Neural cell (in vitro differentiated cells): ENCODE measurements around the gene GUCD1. TPM values are rescaled to one million over a fixed set of nuclear protein-coding genes. Genes with fewer than 3 reads are reported as not detected.

Experiments
- H2AFZ ChIP-seq: fragments of 200-600, 300-800 bp; sonication (generic), shearing (Covaris generic); 2 replicates; pipeline ENCODE4 v1.6.0; 2014; ENCODE audit warnings: low read depth, mild to moderate bottlenecking, antibody characterized with exemption, low read length, moderate library complexity
- H3F3A ChIP-seq: fragments of 200-600 bp; shearing (Covaris generic); 2 replicates; pipeline ENCODE4 v1.6.1; 2016; ENCODE audit warnings: mild to moderate bottlenecking, moderate library complexity, mixed read lengths, antibody characterized with exemption, low read length; ENCODE audit not compliant: insufficient read depth, poor library complexity, severe bottlenecking
- H3K27ac ChIP-seq: fragments of 200-600, 300-800 bp; sonication (generic), shearing (Covaris generic); 2 replicates; pipeline ENCODE4 v1.5.1; 2014; ENCODE audit warnings: mild to moderate bottlenecking, low read length, moderate library complexity
- H3K27me3 ChIP-seq: fragments of 300-800, 200-600 bp; sonication (generic), shearing (Covaris generic); 2 replicates; pipeline ENCODE4 v1.6.0; 2014; ENCODE audit warnings: mild to moderate bottlenecking, low read depth, low read length, moderate library complexity; ENCODE audit not compliant: insufficient read depth
- H3K36me3 ChIP-seq: fragments of 300-800, 200-600 bp; sonication (generic), shearing (Covaris generic); 2 replicates; pipeline ENCODE4 v1.5.1; 2014; ENCODE audit warnings: mild to moderate bottlenecking, antibody characterized with exemption, low read length, moderate library complexity; ENCODE audit not compliant: insufficient read depth
- H3K4me2 ChIP-seq: fragments of 300-800, 200-600 bp; sonication (generic), shearing (Covaris generic); 2 replicates; pipeline ENCODE4 v1.6.0; 2014; ENCODE audit warnings: mild to moderate bottlenecking, low read length
- H3K4me3 ChIP-seq: fragments of 300-800, 200-600 bp; sonication (generic), shearing (Covaris generic); 2 replicates; pipeline ENCODE4 v1.5.1; 2014; ENCODE audit warnings: mild to moderate bottlenecking, low read length, moderate library complexity
- H3K79me2 ChIP-seq: fragments of 200-600 bp; shearing (Covaris generic); replicated peaks from 2 replicates; pipeline ENCODE4 v1.6.0; 2014; ENCODE audit warnings: mild to moderate bottlenecking, low read length, moderate library complexity; ENCODE audit not compliant: insufficient read depth
- H3K9ac ChIP-seq: fragments of 300-800, 200-600 bp; sonication (generic), shearing (Covaris generic); 2 replicates; pipeline ENCODE4 v1.6.1; 2016; ENCODE audit warnings: mild to moderate bottlenecking, low read length, mixed read lengths
- H3K9me2 ChIP-seq: fragments of 200-600 bp; shearing (Covaris generic); 2 replicates; pipeline ENCODE4 v1.6.1; 2016; ENCODE audit warnings: mild to moderate bottlenecking, low read length, mixed read lengths; ENCODE audit not compliant: insufficient read depth
- H3K9me3 ChIP-seq: fragments of 200-600, 300-800 bp; sonication (generic), shearing (Covaris generic); 2 replicates; pipeline ENCODE4 v1.6.1; 2016; ENCODE audit warnings: mild to moderate bottlenecking, mixed run types, low read length, moderate library complexity, mixed read lengths
- H4K20me1 ChIP-seq: fragments of 200-600 bp; shearing (Covaris generic); 2 replicates; pipeline ENCODE4 v1.6.1; 2016; ENCODE audit warnings: mild to moderate bottlenecking, mixed run types; ENCODE audit not compliant: insufficient read depth
- EP300 ChIP-seq: fragments of 450-650 bp; conservative IDR thresholded peaks from 2 replicates; pipeline ENCODE4 v1.6.1; 2014; ENCODE audit warnings: antibody characterized with exemption, mild to moderate bottlenecking, moderate library complexity; ENCODE audit not compliant: poor library complexity, severe bottlenecking
- EZH2 ChIP-seq: fragments of 200-600, 300-800 bp; shearing (Covaris generic), sonication (generic); IDR thresholded peaks from 2 replicates; pipeline ENCODE4 v1.6.1; 2014; ENCODE audit warnings: antibody characterized with exemption, low read length, borderline replicate concordance, mild to moderate bottlenecking; ENCODE audit not compliant: insufficient read depth, poor library complexity, severe bottlenecking
- MXI1 ChIP-seq: fragments of 450-650 bp; conservative IDR thresholded peaks from 2 replicates; pipeline ENCODE4 v1.6.1; 2014; ENCODE audit warnings: antibody characterized with exemption, mild to moderate bottlenecking; ENCODE audit not compliant: poor library complexity, severe bottlenecking
- POLR2AphosphoS5 ChIP-seq: IDR thresholded peaks from 2 replicates; pipeline ENCODE4 v1.6.1; 2012
- RAD21 ChIP-seq: fragments of 450-650 bp; conservative IDR thresholded peaks from 2 replicates; pipeline ENCODE4 v1.6.1; 2014; ENCODE audit warnings: antibody characterized with exemption, mild to moderate bottlenecking, moderate library complexity
- SMC3 ChIP-seq: fragments of 450-650 bp; conservative IDR thresholded peaks from 2 replicates; pipeline ENCODE4 v1.6.1; 2014; ENCODE audit warnings: antibody characterized with exemption, mild to moderate bottlenecking, moderate library complexity; ENCODE audit not compliant: poor library complexity
- TAF1 ChIP-seq: IDR thresholded peaks from 2 replicates; pipeline ENCODE4 v1.6.1; 2012; ENCODE audit warnings: low read depth
- polyA plus RNA-seq: library from polyadenylated mRNA; depleted of rRNA; stranded (reverse); fragments of >200 nt; gene quantifications from 2 replicates; pipeline ENCODE4 v1.2.3, GENCODE V29; 2014
- TF ChIP-seq, protein P1 (sequence below): fragments of 450-650 bp; IDR thresholded peaks from 2 replicates; pipeline ENCODE4 v1.5.1; 2014; ENCODE audit warnings: antibody characterized with exemption, mild to moderate bottlenecking, moderate library complexity; ENCODE audit not compliant: poor library complexity, severe bottlenecking
- TF ChIP-seq, protein P2 (sequence below): IDR thresholded peaks from 2 replicates; pipeline ENCODE4 v1.6.1; 2012; ENCODE audit warnings: borderline replicate concordance

The GUCD1 gene
- polyA plus RNA-seq, 1 donor from 2014 or later: 32.6 TPM

DNA sequence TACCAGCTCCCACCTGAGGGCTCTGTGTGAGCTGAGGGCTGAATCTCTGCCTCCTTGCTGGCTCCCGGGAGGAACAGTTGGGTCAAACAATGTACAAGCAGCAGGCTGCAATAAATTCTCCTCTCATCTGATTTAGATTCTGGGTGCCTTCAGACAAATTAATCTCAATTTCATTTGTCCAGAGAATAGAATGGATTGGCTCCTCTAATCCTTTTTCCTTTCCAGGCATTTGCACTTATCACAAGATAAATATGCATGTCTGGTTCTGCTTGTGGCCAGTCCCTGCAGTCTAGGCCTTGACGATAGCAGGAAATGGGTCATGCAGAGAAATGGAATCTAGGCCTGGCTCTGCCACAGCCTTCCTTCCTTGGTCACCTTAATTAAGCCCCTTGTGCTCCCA is 31.1 kb downstream of the GUCD1 start:
- TF ChIP-seq EP300 (no peak), POLR2AphosphoS5 (no peak), MXI1 (no peak), RAD21 (no peak), TAF1 (no peak), SMC3 (no peak), EZH2 (no peak)
- TF ChIP-seq, protein P1, sequence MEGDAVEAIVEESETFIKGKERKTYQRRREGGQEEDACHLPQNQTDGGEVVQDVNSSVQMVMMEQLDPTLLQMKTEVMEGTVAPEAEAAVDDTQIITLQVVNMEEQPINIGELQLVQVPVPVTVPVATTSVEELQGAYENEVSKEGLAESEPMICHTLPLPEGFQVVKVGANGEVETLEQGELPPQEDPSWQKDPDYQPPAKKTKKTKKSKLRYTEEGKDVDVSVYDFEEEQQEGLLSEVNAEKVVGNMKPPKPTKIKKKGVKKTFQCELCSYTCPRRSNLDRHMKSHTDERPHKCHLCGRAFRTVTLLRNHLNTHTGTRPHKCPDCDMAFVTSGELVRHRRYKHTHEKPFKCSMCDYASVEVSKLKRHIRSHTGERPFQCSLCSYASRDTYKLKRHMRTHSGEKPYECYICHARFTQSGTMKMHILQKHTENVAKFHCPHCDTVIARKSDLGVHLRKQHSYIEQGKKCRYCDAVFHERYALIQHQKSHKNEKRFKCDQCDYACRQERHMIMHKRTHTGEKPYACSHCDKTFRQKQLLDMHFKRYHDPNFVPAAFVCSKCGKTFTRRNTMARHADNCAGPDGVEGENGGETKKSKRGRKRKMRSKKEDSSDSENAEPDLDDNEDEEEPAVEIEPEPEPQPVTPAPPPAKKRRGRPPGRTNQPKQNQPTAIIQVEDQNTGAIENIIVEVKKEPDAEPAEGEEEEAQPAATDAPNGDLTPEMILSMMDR: no peak
- TF ChIP-seq, protein P2, sequence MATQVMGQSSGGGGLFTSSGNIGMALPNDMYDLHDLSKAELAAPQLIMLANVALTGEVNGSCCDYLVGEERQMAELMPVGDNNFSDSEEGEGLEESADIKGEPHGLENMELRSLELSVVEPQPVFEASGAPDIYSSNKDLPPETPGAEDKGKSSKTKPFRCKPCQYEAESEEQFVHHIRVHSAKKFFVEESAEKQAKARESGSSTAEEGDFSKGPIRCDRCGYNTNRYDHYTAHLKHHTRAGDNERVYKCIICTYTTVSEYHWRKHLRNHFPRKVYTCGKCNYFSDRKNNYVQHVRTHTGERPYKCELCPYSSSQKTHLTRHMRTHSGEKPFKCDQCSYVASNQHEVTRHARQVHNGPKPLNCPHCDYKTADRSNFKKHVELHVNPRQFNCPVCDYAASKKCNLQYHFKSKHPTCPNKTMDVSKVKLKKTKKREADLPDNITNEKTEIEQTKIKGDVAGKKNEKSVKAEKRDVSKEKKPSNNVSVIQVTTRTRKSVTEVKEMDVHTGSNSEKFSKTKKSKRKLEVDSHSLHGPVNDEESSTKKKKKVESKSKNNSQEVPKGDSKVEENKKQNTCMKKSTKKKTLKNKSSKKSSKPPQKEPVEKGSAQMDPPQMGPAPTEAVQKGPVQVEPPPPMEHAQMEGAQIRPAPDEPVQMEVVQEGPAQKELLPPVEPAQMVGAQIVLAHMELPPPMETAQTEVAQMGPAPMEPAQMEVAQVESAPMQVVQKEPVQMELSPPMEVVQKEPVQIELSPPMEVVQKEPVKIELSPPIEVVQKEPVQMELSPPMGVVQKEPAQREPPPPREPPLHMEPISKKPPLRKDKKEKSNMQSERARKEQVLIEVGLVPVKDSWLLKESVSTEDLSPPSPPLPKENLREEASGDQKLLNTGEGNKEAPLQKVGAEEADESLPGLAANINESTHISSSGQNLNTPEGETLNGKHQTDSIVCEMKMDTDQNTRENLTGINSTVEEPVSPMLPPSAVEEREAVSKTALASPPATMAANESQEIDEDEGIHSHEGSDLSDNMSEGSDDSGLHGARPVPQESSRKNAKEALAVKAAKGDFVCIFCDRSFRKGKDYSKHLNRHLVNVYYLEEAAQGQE: no peak
- Histone ChIP-seq H3F3A (no peaks in the 10 kb centered on the region), H3K9me3 (no peaks in the 10 kb centered on the region), H3K4me3 (no peak overlapping the region), H2AFZ (no peak overlapping the region), H4K20me1 (no peaks in the 10 kb centered on the region), H3K27me3 (no peaks in the 10 kb centered on the region), H3K4me2 (no peak overlapping the region), H3K79me2 (no peaks in the 10 kb centered on the region), H3K9ac (no peak overlapping the region), H3K9me2 (no peaks in the 10 kb centered on the region), H3K36me3 (no peaks in the 10 kb centered on the region), H3K27ac (no peak overlapping the region)

DNA sequence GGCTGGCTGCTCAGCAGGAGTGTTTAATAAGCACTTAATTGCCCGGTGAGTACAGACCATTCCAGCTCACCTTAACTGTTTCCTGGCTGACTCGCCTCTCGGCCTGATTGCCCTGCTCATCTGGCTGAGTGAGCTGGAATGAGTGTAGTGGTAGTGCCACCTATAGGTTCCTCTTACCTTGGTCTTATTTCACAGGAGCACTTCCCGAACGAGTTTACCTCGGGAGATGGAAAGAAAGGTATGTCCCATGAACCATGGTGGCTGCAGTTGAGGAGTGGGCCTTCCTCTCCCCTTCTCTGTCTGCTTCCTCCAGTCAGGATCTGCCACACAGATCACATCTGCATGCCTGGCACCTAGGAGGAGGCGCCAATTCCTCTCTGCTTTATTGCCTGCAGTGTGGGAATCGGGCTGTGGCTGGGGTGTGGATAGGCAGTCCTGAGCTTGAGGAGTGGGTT is 33.1 kb downstream of the GUCD1 start:
- no peaks in the 10 kb centered on the region for H3K27me3 ChIP-seq
- no peak overlapping the region for H3K4me2 ChIP-seq
- no peak overlapping the region for H3K4me3 ChIP-seq
- H3K9me3 ChIP-seq: no peaks in the 10 kb centered on the region
- H2AFZ ChIP-seq: no peak overlapping the region
- H3K9ac ChIP-seq: no peak overlapping the region
- no peaks in the 10 kb centered on the region for H3K79me2 ChIP-seq
- H3K36me3 ChIP-seq: no peaks in the 10 kb centered on the region
- peak; percentile 86 for TF ChIP-seq RAD21
- no peak for TF ChIP-seq EZH2
- TF ChIP-seq SMC3: peak; percentile 78
- TF ChIP-seq, protein P1: peak; percentile 84
- no peaks in the 10 kb centered on the region for H3K9me2 ChIP-seq
- H4K20me1 ChIP-seq: no peaks in the 10 kb centered on the region
- H3K27ac ChIP-seq: no peak overlapping the region
- H3F3A ChIP-seq: no peaks in the 10 kb centered on the region
